Stimulated activated CD8-positive, alpha-beta memory T cell treated with anti-CD3 and anti-CD28 coated beads, Interleukin-15, amount 100 ng/mL, for 1 hour (primary cell): Measurements from ENCODE around the gene FOXD1.
"Not testable (repeated sequence)": the region's sequence is repeated elsewhere in the genome, so short reads cannot be mapped to it uniquely, and the experiment has no call there.

Experiments
- DNase-seq: peaks from one replicate; pipeline ENCODE4 v3.0.0-alpha.2; 2020; ENCODE audit warnings: low read depth

Gene FOXD1

GRCh38 chr5:73460133-73460532 lies 11.6 kb upstream of the FOXD1 start:
- DNase-seq, result no peak

DNA sequence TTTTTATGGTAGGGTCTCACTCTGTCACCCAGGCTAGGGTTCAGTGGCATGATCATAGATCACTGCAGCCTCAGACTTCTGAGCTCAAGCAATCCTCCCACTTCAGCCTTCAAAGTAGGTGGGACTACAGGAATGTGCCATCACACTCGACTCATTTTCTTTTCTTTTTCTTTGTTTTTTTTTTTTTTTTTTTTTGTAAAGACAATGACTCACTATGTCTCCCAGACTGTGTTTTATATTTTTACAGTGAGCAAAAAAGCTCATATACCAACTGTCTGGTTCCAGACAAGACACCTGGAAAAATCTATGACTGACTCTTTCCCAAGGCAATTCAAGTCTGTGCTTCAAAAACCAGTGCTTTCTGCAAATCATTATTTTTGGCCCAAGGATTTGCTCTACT lies 10.8 kb upstream of the FOXD1 start:
- DNase-seq, result no peak

DNA sequence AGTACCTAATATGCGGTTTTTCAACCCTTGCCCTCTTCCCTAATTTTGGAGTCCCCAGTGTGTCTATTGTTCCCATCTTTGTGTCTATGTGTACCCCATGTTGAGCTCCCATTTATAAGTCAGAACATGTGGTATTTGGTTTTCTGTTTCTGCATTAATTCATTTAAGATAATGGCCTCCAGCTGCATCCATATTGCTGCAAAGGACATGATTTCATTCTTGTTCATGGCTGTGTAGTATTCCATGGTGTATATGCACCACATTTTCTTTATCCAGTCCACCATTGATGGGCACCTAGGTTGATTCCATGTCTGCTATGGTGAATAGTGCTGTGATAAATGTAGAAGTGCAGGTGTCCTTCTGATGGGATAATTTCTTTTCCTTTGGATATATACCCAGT lies 7.9 kb upstream of the FOXD1 start:
- not testable (repeated sequence) for DNase-seq

- no peak for DNase-seq
Measured at GRCh38 chr5:73454379-73455036, 5.9 kb upstream of the FOXD1 start.

- no peak for DNase-seq
Measured at GRCh38 chr5:73452215-73452614, 3.6 kb upstream of the FOXD1 start.

DNA sequence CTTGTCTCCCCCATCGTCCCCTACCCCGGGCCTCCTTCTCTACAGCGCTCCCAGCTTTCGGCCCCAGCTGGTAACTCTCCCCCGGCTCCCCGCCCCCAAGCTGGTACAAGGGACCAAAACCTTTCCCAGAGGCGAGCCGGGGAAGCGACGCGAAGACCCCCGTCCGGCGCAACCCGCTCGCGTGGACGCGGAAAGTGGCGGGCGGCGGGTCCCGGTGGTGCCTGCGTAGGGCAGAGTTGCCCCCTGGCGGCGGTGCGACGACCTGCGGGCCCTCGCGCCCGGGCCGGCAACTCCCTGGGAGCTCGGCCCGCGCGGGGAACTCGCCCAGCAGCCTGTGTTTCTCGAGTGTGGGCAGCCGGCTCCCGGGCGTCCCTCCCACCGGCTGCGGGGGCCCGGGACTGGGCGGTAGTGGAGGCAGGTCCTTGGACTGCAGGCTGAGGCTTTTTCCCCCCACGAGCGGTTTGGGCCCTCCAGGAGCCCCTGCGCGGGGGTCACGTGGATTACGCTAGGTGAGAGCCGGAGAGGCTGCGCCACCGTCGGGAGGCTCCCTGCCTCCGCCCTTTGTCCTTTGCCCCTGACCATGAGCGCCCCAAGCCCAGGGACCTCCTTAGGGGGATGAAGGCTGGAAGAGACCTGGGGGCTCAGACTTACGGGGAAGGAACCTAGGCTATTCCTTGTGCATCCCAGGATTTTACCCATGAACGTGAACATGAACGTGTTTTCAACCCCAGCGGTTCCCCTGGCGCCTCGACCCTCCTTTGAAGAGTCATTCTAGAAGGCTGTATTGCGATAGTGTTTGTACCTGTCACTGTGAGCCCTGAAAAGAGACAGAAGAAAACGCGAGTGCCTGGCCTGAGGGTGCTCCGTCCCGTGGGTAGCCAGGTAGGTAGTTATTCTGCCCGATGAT lies 2.9 kb upstream of the FOXD1 start:
- peak; percentile 34 for DNase-seq

DNA sequence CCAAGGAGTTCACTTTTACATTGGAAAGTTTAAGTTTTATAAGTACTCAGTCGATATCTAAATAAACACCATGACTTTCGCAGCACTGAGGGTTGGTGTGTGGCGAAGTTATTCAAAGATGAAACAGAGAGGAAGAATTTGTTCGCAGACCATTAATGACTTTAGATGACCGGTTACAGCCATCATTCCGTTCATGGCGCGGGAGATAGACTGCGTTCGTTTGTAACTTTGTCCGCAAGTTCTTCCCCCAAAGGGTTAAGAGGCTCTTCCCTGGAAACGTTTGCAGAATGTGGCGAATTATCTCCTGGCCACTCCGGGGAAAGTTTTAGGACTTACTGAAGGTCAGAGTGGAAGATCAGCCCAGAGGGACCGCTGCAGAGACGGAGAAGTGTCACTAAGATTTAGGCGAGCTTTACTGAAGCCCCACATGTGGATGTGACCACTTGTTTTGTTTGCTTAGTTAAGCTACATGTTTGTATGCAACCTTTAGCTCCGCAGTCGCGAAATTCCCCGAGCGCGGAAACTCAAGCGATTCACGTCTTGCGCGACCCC lies 2.2 kb upstream of the FOXD1 start:
- no peak for DNase-seq

DNA sequence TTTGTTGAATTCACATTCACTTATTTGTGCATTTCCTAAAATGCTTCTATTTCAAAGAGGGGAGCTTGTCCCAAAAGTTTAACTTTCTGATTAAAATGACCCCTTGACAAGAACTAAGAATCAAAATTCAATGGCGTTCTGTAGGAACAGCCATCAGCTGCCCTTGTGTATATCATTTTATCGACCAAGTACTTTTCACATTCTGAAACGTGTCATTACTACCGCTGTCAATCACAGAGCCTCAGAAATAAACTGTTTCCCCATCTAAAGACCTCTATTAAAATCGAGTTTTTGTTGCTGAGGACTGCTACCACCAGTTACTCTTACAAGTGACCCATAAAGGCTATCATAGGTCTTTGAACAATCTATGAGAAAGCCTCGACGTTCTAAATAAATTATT lies 1.6 kb upstream of the FOXD1 start:
- no peak for DNase-seq

- DNase-seq, result no peak
Measured at GRCh38 chr5:73447530-73448462, 781 bp downstream of the FOXD1 start.

- DNase-seq, result no peak
Measured at GRCh38 chr5:73446631-73447529, 1.7 kb downstream of the FOXD1 start.

DNA sequence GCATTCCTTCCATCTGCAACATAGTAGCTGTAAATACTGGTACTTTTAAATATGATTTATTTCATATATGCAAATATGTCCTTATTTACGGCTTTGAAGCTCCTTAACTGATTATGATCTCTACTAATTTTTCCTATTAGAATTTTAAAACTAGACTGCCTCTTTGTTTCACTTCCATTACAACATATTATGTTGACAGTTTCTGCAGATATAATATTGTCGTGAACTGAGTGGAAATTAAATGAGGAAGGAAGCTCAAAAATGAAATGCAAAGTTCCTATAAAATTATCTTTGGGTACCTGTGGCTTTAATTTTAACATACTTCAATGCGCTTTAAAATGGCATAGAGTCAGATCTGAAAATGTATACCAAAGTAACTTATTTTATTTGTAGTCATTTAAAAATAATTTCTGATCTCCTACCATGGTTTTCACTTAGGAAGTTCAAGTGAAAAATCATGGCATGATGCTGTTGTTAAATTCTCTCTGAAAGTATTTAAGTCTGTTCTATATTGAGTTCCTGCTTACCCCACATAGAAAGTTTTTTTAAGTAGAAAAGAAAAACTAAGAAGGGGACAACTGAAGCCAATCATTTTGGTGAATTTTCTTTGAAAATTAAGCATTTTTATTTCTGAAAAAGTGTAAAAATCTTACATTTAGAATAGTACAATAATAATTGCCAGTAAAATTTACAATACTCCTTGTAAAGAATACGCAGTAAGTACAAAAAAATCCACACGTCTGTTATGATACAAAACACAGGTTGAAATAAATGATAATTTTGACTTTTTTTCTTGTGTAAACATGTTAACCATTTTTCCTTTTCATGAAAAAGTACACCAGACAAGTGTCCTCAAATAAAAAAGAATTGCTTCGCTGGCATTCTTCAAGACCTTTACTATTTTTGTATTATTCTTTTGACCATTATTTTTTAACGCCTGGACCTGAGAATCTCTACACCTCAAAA lies 2.6 kb downstream of the FOXD1 start:
- DNase-seq, result no peak

- no peak for DNase-seq
Measured at GRCh38 chr5:73444499-73445438, 3.8 kb downstream of the FOXD1 start.

GRCh38 chr5:73443829-73444498 lies 4.6 kb downstream of the FOXD1 start:
- DNase-seq, result no peak

- DNase-seq, result no peak
Measured at GRCh38 chr5:73442996-73443627, 5.5 kb downstream of the FOXD1 start.

DNA sequence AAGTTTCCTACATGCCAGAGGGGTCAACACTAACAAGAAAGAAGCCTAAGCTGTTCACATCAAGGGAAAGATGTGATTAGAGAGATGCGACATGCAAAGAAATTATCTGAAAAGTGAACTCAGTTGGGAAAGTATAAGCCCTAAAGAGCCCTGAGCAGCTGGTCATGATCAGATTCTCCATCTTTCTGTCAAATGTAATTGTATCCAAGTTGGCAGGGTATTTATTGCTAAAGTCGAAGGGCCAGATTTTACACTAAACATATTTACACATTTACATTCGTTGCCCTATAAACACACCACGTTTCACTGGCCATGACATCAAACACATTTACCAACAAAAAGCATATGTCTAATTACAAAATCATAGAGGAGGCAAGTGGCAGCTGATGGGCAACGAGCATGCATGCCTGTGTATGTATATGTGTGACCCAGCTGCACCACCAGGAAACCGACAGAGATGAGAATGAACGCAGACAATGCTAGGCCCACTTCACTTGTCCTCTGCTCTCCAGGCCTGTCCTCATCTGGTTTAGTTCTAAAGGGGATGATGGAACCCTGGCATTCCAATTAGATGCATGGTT lies 6.3 kb downstream of the FOXD1 start:
- no peak for DNase-seq

DNA sequence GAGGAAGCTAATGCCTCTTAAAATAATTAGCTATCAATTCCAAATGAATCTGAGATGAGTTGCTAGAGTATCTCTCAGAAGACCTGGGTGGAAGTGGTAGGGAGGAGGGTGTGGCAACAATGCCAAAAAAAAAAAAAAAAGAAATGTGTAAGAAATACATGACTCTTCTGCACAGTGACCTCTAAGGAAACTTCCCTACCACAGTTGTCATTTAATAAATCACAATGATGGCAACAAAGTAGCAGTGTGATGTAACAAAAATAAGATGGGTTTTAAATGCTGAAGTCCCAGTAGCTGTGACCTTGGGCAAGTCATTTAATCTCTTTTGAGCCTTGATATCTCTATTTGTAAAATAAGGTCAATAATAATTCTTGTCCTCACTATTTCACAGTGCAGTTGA lies 7.2 kb downstream of the FOXD1 start:
- no peak for DNase-seq

- DNase-seq, result no peak
Measured at GRCh38 chr5:73440262-73440661, 8.3 kb downstream of the FOXD1 start.
